ENCODE results near the gene SORCS2. TPM values are rescaled to one million over a fixed set of nuclear protein-coding genes. Genes with fewer than 3 reads are reported as not detected.

The SORCS2 gene
- polyA plus RNA-seq, 1 donor (not counting 4 experiments of a cell fraction or from before 2014, with no cell fraction given), result 0.09 TPM

DNA sequence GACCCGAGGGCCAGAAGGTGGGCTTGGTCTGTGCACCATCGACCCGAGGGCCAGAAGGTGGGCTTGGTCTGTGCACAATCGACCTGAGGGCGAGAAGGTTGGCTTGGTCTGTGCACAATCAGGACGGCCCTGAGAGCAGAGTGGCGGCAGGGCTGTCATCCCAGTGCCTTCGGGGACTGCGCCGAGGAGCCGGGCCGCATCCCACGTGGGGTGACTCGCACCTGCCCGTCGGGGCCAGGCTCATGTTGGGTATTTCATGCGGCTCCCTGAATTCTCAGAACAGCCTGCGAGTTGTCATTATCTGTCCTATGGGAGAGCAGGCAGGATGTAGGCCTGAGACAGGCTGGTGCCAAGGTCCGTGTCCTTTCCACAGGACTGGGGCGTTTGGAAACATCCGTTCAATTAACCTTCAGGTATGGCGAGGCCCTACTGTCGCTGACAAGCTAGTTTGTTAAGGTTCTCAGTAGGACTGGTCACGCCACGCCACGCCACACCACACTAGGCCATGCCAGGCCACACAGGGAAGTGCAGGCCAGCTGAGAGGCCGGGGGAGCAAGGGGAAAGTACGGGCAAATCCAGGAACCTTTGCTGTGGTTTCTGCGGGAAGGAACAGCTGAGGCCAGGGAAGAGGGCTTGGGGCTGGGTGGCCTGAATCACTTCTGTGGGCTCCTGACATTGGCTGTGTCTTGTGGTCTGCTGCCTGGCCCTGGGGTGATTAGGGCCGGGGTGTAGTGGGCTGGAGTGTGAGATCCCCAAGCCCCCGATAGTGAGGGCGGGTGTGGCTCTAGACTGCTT lies 564.4 kb downstream of the SORCS2 start:
- H3K9me3 ChIP-seq (ENCODE audit: control insufficient read depth, low read depth, low read length), result no peaks in the 10 kb centered on the region
- no peak overlapping the region for H3K27ac ChIP-seq (ENCODE audit: control insufficient read depth, insufficient read depth, low read length)
- dilution Hi-C loops (cut with MboI; ENCODE audit: extremely low pct_ligation_motif_present, low sequenced_read_pairs), result no loop called here
- H3K9ac ChIP-seq (ENCODE audit: control insufficient read depth, extremely low read depth, insufficient read depth, low read length), result no peak overlapping the region
- TF ChIP-seq CTCF (optimal IDR thresholded peaks at IDR 0.05 in 1 of 3, IDR thresholded peaks at IDR 0.05 in 1 of 3, conservative IDR thresholded peaks at IDR 0.05 in 1 of 3; ENCODE audit: extremely low read depth in 1 of 3, insufficient read depth in 2 of 3, low read length in 3 of 3) (no peak), EZH2 (IDR thresholded peaks at IDR 0.05; ENCODE audit: low read length) (no peak)
- no peaks in the 10 kb centered on the region for H4K20me1 ChIP-seq (ENCODE audit: control insufficient read depth, extremely low read depth, insufficient read depth, low read length)
- no peak overlapping the region for H2AFZ ChIP-seq (ENCODE audit: control insufficient read depth, low read length)
- peaks cover 7 to 13% of the 10 kb centered on the region in 2 experiments for H3K36me3 ChIP-seq (ENCODE audit: control insufficient read depth in 2 of 2, extremely low read depth in 1 of 2, insufficient read depth in 2 of 2, low read length in 2 of 2)
- no peaks in the 10 kb centered on the region for H3K79me2 ChIP-seq (ENCODE audit: control insufficient read depth, insufficient read depth, low read length)
- DNase-seq (ENCODE audit: low read depth, low spot score) (no peak), FAIRE-seq (no peak)
- H3K4me1 ChIP-seq (ENCODE audit: control insufficient read depth, extremely low read depth, insufficient read depth, low read length), result peaks cover 10% of the 10 kb centered on the region
- H3K4me3 ChIP-seq (ENCODE audit: control insufficient read depth in 2 of 3, extremely low read depth in 1 of 3, insufficient read depth in 2 of 3, low read depth in 1 of 3, low read length in 3 of 3), result no peak overlapping the region
- H3K27me3 ChIP-seq (ENCODE audit: control insufficient read depth, extremely low read depth, insufficient read depth, low read length), result no peaks in the 10 kb centered on the region
- H3K9me1 ChIP-seq (ENCODE audit: control insufficient read depth, extremely low read depth, insufficient read depth, low read length), result no peaks in the 10 kb centered on the region
- H3K4me2 ChIP-seq (ENCODE audit: control insufficient read depth, extremely low read depth, insufficient read depth, low read depth, low read length), result no peak overlapping the region

- no peaks in the 10 kb centered on the region for H3K9me3 ChIP-seq (ENCODE audit: control insufficient read depth, low read depth, low read length)
- no peak for TF ChIP-seq CTCF (optimal IDR thresholded peaks at IDR 0.05 in 1 of 3, IDR thresholded peaks at IDR 0.05 in 1 of 3, conservative IDR thresholded peaks at IDR 0.05 in 1 of 3; ENCODE audit: extremely low read depth in 1 of 3, insufficient read depth in 2 of 3, low read length in 3 of 3)
- no peak for TF ChIP-seq EZH2 (IDR thresholded peaks at IDR 0.05; ENCODE audit: low read length)
- H3K4me3 ChIP-seq (ENCODE audit: control insufficient read depth in 2 of 3, extremely low read depth in 1 of 3, insufficient read depth in 2 of 3, low read depth in 1 of 3, low read length in 3 of 3), result no peak overlapping the region
- no peak overlapping the region for H2AFZ ChIP-seq (ENCODE audit: control insufficient read depth, low read length)
- H3K9me1 ChIP-seq (ENCODE audit: control insufficient read depth, extremely low read depth, insufficient read depth, low read length), result no peaks in the 10 kb centered on the region
- dilution Hi-C loops (cut with MboI; ENCODE audit: extremely low pct_ligation_motif_present, low sequenced_read_pairs), result no loop called here
- H3K4me1 ChIP-seq (ENCODE audit: control insufficient read depth, extremely low read depth, insufficient read depth, low read length), result peaks cover 10% of the 10 kb centered on the region
- H3K4me2 ChIP-seq (ENCODE audit: control insufficient read depth, extremely low read depth, insufficient read depth, low read depth, low read length), result no peak overlapping the region
- no peaks in the 10 kb centered on the region for H3K79me2 ChIP-seq (ENCODE audit: control insufficient read depth, insufficient read depth, low read length)
- H3K27ac ChIP-seq (ENCODE audit: control insufficient read depth, insufficient read depth, low read length), result no peak overlapping the region
- FAIRE-seq (no peak), DNase-seq (ENCODE audit: low read depth, low spot score) (no peak)
- H3K9ac ChIP-seq (ENCODE audit: control insufficient read depth, extremely low read depth, insufficient read depth, low read length), result no peak overlapping the region
- no peaks in the 10 kb centered on the region for H3K27me3 ChIP-seq (ENCODE audit: control insufficient read depth, extremely low read depth, insufficient read depth, low read length)
- no peaks in the 10 kb centered on the region for H4K20me1 ChIP-seq (ENCODE audit: control insufficient read depth, extremely low read depth, insufficient read depth, low read length)
- peaks cover 13 to 17% of the 10 kb centered on the region in 2 experiments for H3K36me3 ChIP-seq (ENCODE audit: control insufficient read depth in 2 of 2, extremely low read depth in 1 of 2, insufficient read depth in 2 of 2, low read length in 2 of 2)
Measured at GRCh38 chr4:7757501-7758471, 565.4 kb downstream of the SORCS2 start.

Data from keratinocyte (primary cell).